Transverse colon (tissue), 4 donors: ENCODE measurements around the gene STT3B. TPM values are rescaled to one million over a fixed set of nuclear protein-coding genes. Genes with fewer than 3 reads are reported as not detected.

Experiments used
- DNase-seq: peaks from one replicate; pipeline ENCODE4 v3.0.0-alpha.2; 2019
- H3K27ac ChIP-seq, 4 donors: fragments of 200-600 bp; sonication (generic); 2 replicates each; pipeline ENCODE4 v1.5.1; 2016 to 2018; ENCODE audit warnings: inconsistent platforms in 4 of 4
- H3K27me3 ChIP-seq: fragments of 200-600 bp; sonication (generic); 2 replicates; pipeline ENCODE4 v1.5.1; 2017; ENCODE audit warnings: inconsistent platforms
- H3K36me3 ChIP-seq, 4 donors: fragments of 200-600 bp; sonication (generic); 2 replicates each; pipeline ENCODE4 v1.5.1; 2017 to 2019; ENCODE audit warnings: inconsistent platforms in 4 of 4
- H3K4me1 ChIP-seq, 4 donors: fragments of 200-600 bp; sonication (generic); 2 replicates each; pipeline ENCODE4 v1.5.1; 2017 to 2020; ENCODE audit warnings: inconsistent platforms in 4 of 4
- H3K4me3 ChIP-seq, 4 donors: fragments of 200-600 bp; sonication (generic); 1 replicate in 1 of 4; 2 replicates in 3 of 4; pipeline versions ENCODE4 v1.5.1 to v1.6.1; 2017 to 2019; ENCODE audit warnings: inconsistent platforms in 4 of 4
- H3K9me3 ChIP-seq, 2 donors: fragments of 200-600 bp; sonication (generic); 2 replicates each; pipeline ENCODE4 v1.5.1; 2017 to 2019; ENCODE audit warnings: inconsistent platforms in 2 of 2
- CTCF ChIP-seq, 5 experiments: fragments of 200-600 bp in 3 of 5; fragments of 450-650 bp in 2 of 5; sonication (generic) in 3 of 5; IDR thresholded peaks; 1 replicate in 2 of 5; 2 replicates in 3 of 5; pipeline ENCODE4 v1.5.1; 2016 to 2017; ENCODE audit warnings: antibody characterized with exemption in 5 of 5, inconsistent platforms in 3 of 5, mild to moderate bottlenecking in 2 of 5, moderate library complexity in 1 of 5
- EP300 ChIP-seq: sonication (generic); formaldehyde crosslinking; IDR thresholded peaks from one replicate; pipeline ENCODE4 v1.6.1; 2017; ENCODE audit warnings: antibody characterized with exemption, low read depth
- POLR2A ChIP-seq: fragments of 450-650 bp; IDR thresholded peaks from one replicate; pipeline ENCODE4 v1.6.1; 2016; ENCODE audit warnings: antibody characterized with exemption, mild to moderate bottlenecking, moderate library complexity
- POLR2AphosphoS5 ChIP-seq, 3 donors: sonication (generic); formaldehyde crosslinking; IDR thresholded peaks; one replicate each; pipeline ENCODE4 v1.6.1; 2016; ENCODE audit warnings: antibody characterized with exemption in 3 of 3
- WGBS, 2 donors: methylation state at CpG; one replicate each; pipeline ENCODE4 v1.1.5; 2018; ENCODE audit warnings: low coverage in 1 of 2; 5-methylcytosine and 5-hydroxymethylcytosine counted together
- in situ Hi-C, 4 donors: fragments of 200-750 bp; cut with MboI; loops; one replicate each; pipeline versions ENCODE4 v1.15.0 to v1.15.1; 2017; ENCODE audit warnings: low sequenced_read_pairs in 3 of 4, low pct_ligation_motif_present in 1 of 4, low pct_unique_long_range_greater_than_20kb in 1 of 4
- intact Hi-C: fragments of 100-400 bp; cut with DNase I; formaldehyde crosslinking; loops from one replicate; pipeline ENCODE4 v1.15.1; 2023; ENCODE audit warnings: low total_unique reads
- total RNA-seq, 4 donors: library from RNA; depleted of rRNA; stranded (reverse); fragments of >200 nt; gene quantifications; one replicate each; pipeline ENCODE4 v1.1.0, GENCODE V29; 2016

The STT3B gene
- total RNA-seq, 4 donors from 2014 or later: 32.8 to 128 (median 60.9) TPM

- no peak overlapping the region for H3K4me3 ChIP-seq
- no peak overlapping the region for H3K27ac ChIP-seq
- H3K9me3 ChIP-seq: no peaks in the 10 kb centered on the region
- intact Hi-C loops (no loop called here), in situ Hi-C loops (no loop called here)
- H3K4me1 ChIP-seq: no peaks in the 10 kb centered on the region
- H3K27me3 ChIP-seq: no peaks in the 10 kb centered on the region
- no peaks in the 10 kb centered on the region for H3K36me3 ChIP-seq
- TF ChIP-seq POLR2AphosphoS5 (IDR thresholded peaks at IDR 0.05): no peak
- TF ChIP-seq CTCF (IDR thresholded peaks at IDR 0.05): no peak
- TF ChIP-seq POLR2A: no peak
- TF ChIP-seq EP300: no peak
- no peak for DNase-seq
- WGBS, 2 donors: 80 to 85% methylated on average over 9 of the region's 9 CpGs
Measured at GRCh38 chr3:31495971-31496665, 36.6 kb upstream of the STT3B start.

GRCh38 chr3:31498791-31499190 lies 33.9 kb upstream of the STT3B start:
- DNase-seq: no peak
- in situ Hi-C loops: no loop called here
- Histone ChIP-seq H3K4me3 (no peak overlapping the region), H3K36me3 (no peaks in the 10 kb centered on the region), H3K4me1 (peaks cover 0 to 4% (median 0%) of the 10 kb centered on the region in 4 donors), H3K27ac (no peak overlapping the region), H3K27me3 (no peaks in the 10 kb centered on the region), H3K9me3 (no peaks in the 10 kb centered on the region)
- intact Hi-C loops: no loop called here
- 63 to 77% methylated on average over 5 of the region's 5 CpGs for WGBS, 2 donors
- TF ChIP-seq POLR2AphosphoS5 (IDR thresholded peaks at IDR 0.05) (no peak), POLR2A (no peak), EP300 (no peak), CTCF (IDR thresholded peaks at IDR 0.05) (no peak)

GRCh38 chr3:31499281-31499680 lies 33.4 kb upstream of the STT3B start:
- WGBS, 2 donors: 88 to 100% methylated on average over 2 to 3 of the region's 3 CpGs
- H3K36me3 ChIP-seq: no peaks in the 10 kb centered on the region
- in situ Hi-C loops: no loop called here
- TF ChIP-seq EP300 (no peak), POLR2A (no peak), CTCF (IDR thresholded peaks at IDR 0.05) (no peak), POLR2AphosphoS5 (IDR thresholded peaks at IDR 0.05) (no peak)
- no peaks in the 10 kb centered on the region for H3K9me3 ChIP-seq
- no peak overlapping the region for H3K27ac ChIP-seq
- intact Hi-C loops: no loop called here
- H3K27me3 ChIP-seq: no peaks in the 10 kb centered on the region
- H3K4me3 ChIP-seq: no peak overlapping the region
- no peak for DNase-seq
- H3K4me1 ChIP-seq: peaks cover 0 to 4% (median under 1%) of the 10 kb centered on the region in 4 donors

- Histone ChIP-seq H3K36me3 (no peaks in the 10 kb centered on the region), H3K27me3 (no peaks in the 10 kb centered on the region), H3K4me1 (peaks cover 0 to 6% (median 2%) of the 10 kb centered on the region in 4 donors), H3K27ac (no peak overlapping the region), H3K9me3 (no peaks in the 10 kb centered on the region), H3K4me3 (no peak overlapping the region)
- WGBS, 2 donors: 78 to 81% methylated on average over 3 of the region's 3 CpGs
- intact Hi-C loops: no loop called here
- in situ Hi-C loops: no loop called here
- DNase-seq: no peak
- no peak for TF ChIP-seq POLR2AphosphoS5 (IDR thresholded peaks at IDR 0.05)
- no peak for TF ChIP-seq POLR2A
- TF ChIP-seq EP300: no peak
- no peak for TF ChIP-seq CTCF (IDR thresholded peaks at IDR 0.05)
Measured at GRCh38 chr3:31502803-31503221, 29.9 kb upstream of the STT3B start.
